Cardiac muscle cell (in vitro differentiated cells and primary cell): ENCODE results near the gene KCNMA1. TPM values are rescaled to one million over a fixed set of nuclear protein-coding genes. Genes with fewer than 3 reads are reported as not detected.
A peak's percentile ranks its signal among the peaks of the same experiment; 100 is the strongest.

Experiments used
- DNase-seq, 2 donors: peaks; one replicate each; pipeline versions ENCODE4 v3.0.0 to v3.0.0-alpha.2; 2010 to 2017; ENCODE audit warnings: low read depth in 1 of 2, low spot score in 1 of 2
- H3K27ac ChIP-seq: fragments of 200-600 bp; sonication (generic); 2 replicates; pipeline ENCODE4 v1.5.1; 2016
- H3K27me3 ChIP-seq: fragments of 200-600 bp; sonication (generic); 2 replicates; pipeline ENCODE4 v1.6.0; 2016; ENCODE audit warnings: control low read depth
- H3K36me3 ChIP-seq: fragments of 200-600 bp; sonication (generic); 2 replicates; pipeline ENCODE4 v1.5.1; 2016; ENCODE audit warnings: control low read depth
- H3K4me1 ChIP-seq: fragments of 200-600 bp; sonication (generic); 2 replicates; pipeline ENCODE4 v1.8.1; 2017; ENCODE audit warnings: low read depth, mild to moderate bottlenecking, mixed run types
- H3K4me3 ChIP-seq: fragments of 200-600 bp; sonication (generic); 2 replicates; pipeline ENCODE4 v1.5.1; 2016; ENCODE audit warnings: mild to moderate bottlenecking
- H3K9me3 ChIP-seq: fragments of 200-600 bp; sonication (generic); 2 replicates; pipeline ENCODE4 v1.5.1; 2017; ENCODE audit warnings: low read depth, mild to moderate bottlenecking, control low read depth
- CTCF ChIP-seq: IDR thresholded peaks from 2 replicates; pipeline ENCODE4 v1.5.1; 2012; ENCODE audit warnings: low read depth, mild to moderate bottlenecking, low read length
- polyA plus RNA-seq: library from polyadenylated mRNA; unstranded; fragments of >200 nt; fragmentation: Nextera tagmentation; extraction: Ambion mirVana; gene quantifications from 2 replicates; pipeline ENCODE4 v1.2.1, GENCODE V29; 2016
- total RNA-seq: library from RNA; depleted of rRNA; stranded (reverse); fragments of >200 nt; gene quantifications from 2 replicates; pipeline ENCODE4 v1.2.3, GENCODE V29; 2016

The KCNMA1 gene
- total and polyA plus RNA-seq, 2 experiments from 2014 or later = 1.8 to 1.9 TPM

- no peak for TF ChIP-seq CTCF
- H3K9me3 ChIP-seq = no peaks in the 10 kb centered on the region
- no peak overlapping the region for H3K27ac ChIP-seq
- DNase-seq = no peak
- no peak overlapping the region for H3K4me3 ChIP-seq
- H3K27me3 ChIP-seq = no peaks in the 10 kb centered on the region
- no peaks in the 10 kb centered on the region for H3K36me3 ChIP-seq
- no peaks in the 10 kb centered on the region for H3K4me1 ChIP-seq
Observed at GRCh38 chr10:77186936-77187335, 450.7 kb downstream of the KCNMA1 start.

GRCh38 chr10:77185696-77186095 is 451.9 kb downstream of the KCNMA1 start:
- Histone ChIP-seq H3K4me3 (no peak overlapping the region), H3K27me3 (no peaks in the 10 kb centered on the region), H3K9me3 (no peaks in the 10 kb centered on the region), H3K27ac (no peak overlapping the region), H3K36me3 (no peaks in the 10 kb centered on the region), H3K4me1 (no peaks in the 10 kb centered on the region)
- DNase-seq = peak in 1 of 2 donors; percentile 12
- TF ChIP-seq CTCF = no peak

GRCh38 chr10:77182803-77183202 is 454.8 kb downstream of the KCNMA1 start:
- Histone ChIP-seq H3K27me3 (no peaks in the 10 kb centered on the region), H3K4me1 (no peaks in the 10 kb centered on the region), H3K4me3 (no peak overlapping the region), H3K36me3 (no peaks in the 10 kb centered on the region), H3K9me3 (no peaks in the 10 kb centered on the region), H3K27ac (no peak overlapping the region)
- no peak for DNase-seq
- TF ChIP-seq CTCF = no peak

GRCh38 chr10:77180794-77181193 is 456.8 kb downstream of the KCNMA1 start:
- Histone ChIP-seq H3K4me1 (no peaks in the 10 kb centered on the region), H3K4me3 (no peak overlapping the region), H3K27me3 (no peaks in the 10 kb centered on the region), H3K9me3 (no peaks in the 10 kb centered on the region), H3K27ac (no peak overlapping the region), H3K36me3 (no peaks in the 10 kb centered on the region)
- no peak for DNase-seq
- TF ChIP-seq CTCF = no peak

- TF ChIP-seq CTCF = no peak
- no peak for DNase-seq
- no peaks in the 10 kb centered on the region for H3K27me3 ChIP-seq
- H3K27ac ChIP-seq = no peak overlapping the region
- H3K9me3 ChIP-seq = no peaks in the 10 kb centered on the region
- no peaks in the 10 kb centered on the region for H3K4me1 ChIP-seq
- no peaks in the 10 kb centered on the region for H3K36me3 ChIP-seq
- no peak overlapping the region for H3K4me3 ChIP-seq
Observed at GRCh38 chr10:77180104-77180503, 457.5 kb downstream of the KCNMA1 start.
